Measurements from ENCODE around the gene FAM131B. TPM values are rescaled to one million over a fixed set of nuclear protein-coding genes. Genes with fewer than 3 reads are reported as not detected.

The FAM131B gene
- total and polyA plus RNA-seq, 2 of the 13 experiments (the other 11 are each of a cell fraction or from before 2014, with no cell fraction given): 0.07 TPM; not detected in 1

DNA sequence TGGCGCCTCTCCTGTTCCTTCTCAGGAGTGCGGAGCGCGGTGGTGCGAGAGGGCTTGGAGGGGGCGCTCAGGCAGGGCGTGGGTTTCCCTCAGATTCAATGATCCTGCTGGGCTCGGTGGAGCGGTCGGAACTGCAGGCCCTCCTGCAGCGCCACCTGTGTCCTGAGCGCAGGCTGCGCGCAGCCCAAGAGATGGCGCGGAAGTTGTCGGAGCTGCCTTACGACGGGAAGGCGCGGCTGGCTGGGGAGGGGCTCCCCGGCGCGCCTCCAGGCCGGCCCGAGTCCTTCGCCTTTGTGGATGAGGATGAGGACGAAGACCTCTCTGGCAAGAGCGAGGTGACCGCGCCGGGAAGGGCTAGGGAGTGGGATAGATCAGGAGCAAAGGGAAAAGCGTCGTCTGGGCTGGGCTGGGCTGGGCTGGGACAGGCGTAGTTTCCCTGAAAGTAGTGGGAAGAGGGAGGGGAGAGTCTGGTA is 17.0 kb downstream of the FAM131B start (continued):
- TF ChIP-seq, protein P1, sequence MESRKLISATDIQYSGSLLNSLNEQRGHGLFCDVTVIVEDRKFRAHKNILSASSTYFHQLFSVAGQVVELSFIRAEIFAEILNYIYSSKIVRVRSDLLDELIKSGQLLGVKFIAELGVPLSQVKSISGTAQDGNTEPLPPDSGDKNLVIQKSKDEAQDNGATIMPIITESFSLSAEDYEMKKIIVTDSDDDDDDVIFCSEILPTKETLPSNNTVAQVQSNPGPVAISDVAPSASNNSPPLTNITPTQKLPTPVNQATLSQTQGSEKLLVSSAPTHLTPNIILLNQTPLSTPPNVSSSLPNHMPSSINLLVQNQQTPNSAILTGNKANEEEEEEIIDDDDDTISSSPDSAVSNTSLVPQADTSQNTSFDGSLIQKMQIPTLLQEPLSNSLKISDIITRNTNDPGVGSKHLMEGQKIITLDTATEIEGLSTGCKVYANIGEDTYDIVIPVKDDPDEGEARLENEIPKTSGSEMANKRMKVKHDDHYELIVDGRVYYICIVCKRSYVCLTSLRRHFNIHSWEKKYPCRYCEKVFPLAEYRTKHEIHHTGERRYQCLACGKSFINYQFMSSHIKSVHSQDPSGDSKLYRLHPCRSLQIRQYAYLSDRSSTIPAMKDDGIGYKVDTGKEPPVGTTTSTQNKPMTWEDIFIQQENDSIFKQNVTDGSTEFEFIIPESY (CRISPR knock-in tag; IDR thresholded peaks at IDR 0.05): peak; percentile 36; the same call in 1 of the 2 replicates
- no peak for TF ChIP-seq ZC3H4 (CRISPR knock-in tag; IDR thresholded peaks at IDR 0.05; ENCODE audit: borderline replicate concordance)
- TF ChIP-seq AGO2 (optimal IDR thresholded peaks at IDR 0.05; ENCODE audit: low read depth, low read length): no peak
- TF ChIP-seq, protein P2, sequence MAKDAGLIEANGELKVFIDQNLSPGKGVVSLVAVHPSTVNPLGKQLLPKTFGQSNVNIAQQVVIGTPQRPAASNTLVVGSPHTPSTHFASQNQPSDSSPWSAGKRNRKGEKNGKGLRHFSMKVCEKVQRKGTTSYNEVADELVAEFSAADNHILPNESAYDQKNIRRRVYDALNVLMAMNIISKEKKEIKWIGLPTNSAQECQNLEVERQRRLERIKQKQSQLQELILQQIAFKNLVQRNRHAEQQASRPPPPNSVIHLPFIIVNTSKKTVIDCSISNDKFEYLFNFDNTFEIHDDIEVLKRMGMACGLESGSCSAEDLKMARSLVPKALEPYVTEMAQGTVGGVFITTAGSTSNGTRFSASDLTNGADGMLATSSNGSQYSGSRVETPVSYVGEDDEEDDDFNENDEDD (CRISPR knock-in tag; IDR thresholded peaks at IDR 0.05; ENCODE audit: borderline replicate concordance): peak; percentile 18; the same call in 1 of the 2 replicates
- no peak for TF ChIP-seq ELF1 (CRISPR knock-in tag; IDR thresholded peaks at IDR 0.05)
- no peak for TF ChIP-seq PITX1 (CRISPR knock-in tag; IDR thresholded peaks at IDR 0.05)
- TF ChIP-seq, protein P3, sequence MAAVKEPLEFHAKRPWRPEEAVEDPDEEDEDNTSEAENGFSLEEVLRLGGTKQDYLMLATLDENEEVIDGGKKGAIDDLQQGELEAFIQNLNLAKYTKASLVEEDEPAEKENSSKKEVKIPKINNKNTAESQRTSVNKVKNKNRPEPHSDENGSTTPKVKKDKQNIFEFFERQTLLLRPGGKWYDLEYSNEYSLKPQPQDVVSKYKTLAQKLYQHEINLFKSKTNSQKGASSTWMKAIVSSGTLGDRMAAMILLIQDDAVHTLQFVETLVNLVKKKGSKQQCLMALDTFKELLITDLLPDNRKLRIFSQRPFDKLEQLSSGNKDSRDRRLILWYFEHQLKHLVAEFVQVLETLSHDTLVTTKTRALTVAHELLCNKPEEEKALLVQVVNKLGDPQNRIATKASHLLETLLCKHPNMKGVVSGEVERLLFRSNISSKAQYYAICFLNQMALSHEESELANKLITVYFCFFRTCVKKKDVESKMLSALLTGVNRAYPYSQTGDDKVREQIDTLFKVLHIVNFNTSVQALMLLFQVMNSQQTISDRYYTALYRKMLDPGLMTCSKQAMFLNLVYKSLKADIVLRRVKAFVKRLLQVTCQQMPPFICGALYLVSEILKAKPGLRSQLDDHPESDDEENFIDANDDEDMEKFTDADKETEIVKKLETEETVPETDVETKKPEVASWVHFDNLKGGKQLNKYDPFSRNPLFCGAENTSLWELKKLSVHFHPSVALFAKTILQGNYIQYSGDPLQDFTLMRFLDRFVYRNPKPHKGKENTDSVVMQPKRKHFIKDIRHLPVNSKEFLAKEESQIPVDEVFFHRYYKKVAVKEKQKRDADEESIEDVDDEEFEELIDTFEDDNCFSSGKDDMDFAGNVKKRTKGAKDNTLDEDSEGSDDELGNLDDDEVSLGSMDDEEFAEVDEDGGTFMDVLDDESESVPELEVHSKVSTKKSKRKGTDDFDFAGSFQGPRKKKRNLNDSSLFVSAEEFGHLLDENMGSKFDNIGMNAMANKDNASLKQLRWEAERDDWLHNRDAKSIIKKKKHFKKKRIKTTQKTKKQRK (IDR thresholded peaks at IDR 0.05; ENCODE audit: low read length): no peak
- TF ChIP-seq, protein P4, sequence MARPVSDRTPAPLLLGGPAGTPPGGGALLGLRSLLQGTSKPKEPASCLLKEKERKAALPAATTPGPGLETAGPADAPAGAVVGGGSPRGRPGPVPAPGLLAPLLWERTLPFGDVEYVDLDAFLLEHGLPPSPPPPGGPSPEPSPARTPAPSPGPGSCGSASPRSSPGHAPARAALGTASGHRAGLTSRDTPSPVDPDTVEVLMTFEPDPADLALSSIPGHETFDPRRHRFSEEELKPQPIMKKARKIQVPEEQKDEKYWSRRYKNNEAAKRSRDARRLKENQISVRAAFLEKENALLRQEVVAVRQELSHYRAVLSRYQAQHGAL (CRISPR knock-in tag; IDR thresholded peaks at IDR 0.05; ENCODE audit: not compliant biosample characterization): no peak
- no peak for TF ChIP-seq ZSCAN30 (CRISPR knock-in tag; IDR thresholded peaks at IDR 0.05)
- TF ChIP-seq ZNF766 (CRISPR knock-in tag; IDR thresholded peaks at IDR 0.05; ENCODE audit: borderline replicate concordance): no peak
- TF ChIP-seq, protein P5, sequence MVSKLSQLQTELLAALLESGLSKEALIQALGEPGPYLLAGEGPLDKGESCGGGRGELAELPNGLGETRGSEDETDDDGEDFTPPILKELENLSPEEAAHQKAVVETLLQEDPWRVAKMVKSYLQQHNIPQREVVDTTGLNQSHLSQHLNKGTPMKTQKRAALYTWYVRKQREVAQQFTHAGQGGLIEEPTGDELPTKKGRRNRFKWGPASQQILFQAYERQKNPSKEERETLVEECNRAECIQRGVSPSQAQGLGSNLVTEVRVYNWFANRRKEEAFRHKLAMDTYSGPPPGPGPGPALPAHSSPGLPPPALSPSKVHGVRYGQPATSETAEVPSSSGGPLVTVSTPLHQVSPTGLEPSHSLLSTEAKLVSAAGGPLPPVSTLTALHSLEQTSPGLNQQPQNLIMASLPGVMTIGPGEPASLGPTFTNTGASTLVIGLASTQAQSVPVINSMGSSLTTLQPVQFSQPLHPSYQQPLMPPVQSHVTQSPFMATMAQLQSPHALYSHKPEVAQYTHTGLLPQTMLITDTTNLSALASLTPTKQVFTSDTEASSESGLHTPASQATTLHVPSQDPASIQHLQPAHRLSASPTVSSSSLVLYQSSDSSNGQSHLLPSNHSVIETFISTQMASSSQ (IDR thresholded peaks at IDR 0.05; ENCODE audit: low read depth): no peak
- TF ChIP-seq, protein P5 (CRISPR knock-in tag; IDR thresholded peaks at IDR 0.05; ENCODE audit: borderline replicate concordance): no peak

All from HepG2 (cell line).